A673 (cell line): Measurements from ENCODE around the gene ZFAND2A.

Source experiments
- EZH2 ChIP-seq: fragments of 200-600 bp; sonication (generic); IDR thresholded peaks from 2 replicates; pipeline ENCODE4 v1.6.1; 2017; ENCODE audit warnings: borderline replicate concordance, low read depth, mild to moderate bottlenecking, mixed read lengths, antibody characterized with exemption, low read length; ENCODE audit not compliant: poor library complexity, severe bottlenecking
- TF ChIP-seq, protein P1 (sequence below): fragments of 300-800, 200-600 bp; sonication (generic); conservative IDR thresholded peaks from 2 replicates; pipeline ENCODE4 v1.5.1; 2017; ENCODE audit warnings: low read depth, mild to moderate bottlenecking, antibody characterized with exemption, low read length, moderate library complexity, mixed read lengths

DNA sequence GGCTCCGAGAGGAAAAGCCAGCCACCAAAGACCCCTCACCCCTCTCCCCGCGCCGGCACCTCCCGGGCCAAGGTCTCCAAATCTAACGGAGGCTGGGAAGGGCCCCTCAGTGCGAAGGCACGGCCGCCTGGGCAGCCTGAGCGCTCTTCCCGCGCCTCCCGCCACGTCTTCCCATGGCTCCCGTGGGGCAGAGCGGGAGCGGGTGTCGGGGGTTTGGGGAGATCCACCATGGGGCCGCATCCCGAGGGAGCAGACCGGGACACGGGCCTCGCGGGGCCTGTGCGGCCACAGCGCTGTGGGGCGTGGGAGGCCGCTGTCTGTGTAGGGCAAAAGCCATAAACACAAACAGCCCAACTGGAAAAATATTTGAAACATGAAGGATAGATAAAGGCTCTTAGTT is 49.6 kb downstream of the ZFAND2A start:
- TF ChIP-seq, protein P1, sequence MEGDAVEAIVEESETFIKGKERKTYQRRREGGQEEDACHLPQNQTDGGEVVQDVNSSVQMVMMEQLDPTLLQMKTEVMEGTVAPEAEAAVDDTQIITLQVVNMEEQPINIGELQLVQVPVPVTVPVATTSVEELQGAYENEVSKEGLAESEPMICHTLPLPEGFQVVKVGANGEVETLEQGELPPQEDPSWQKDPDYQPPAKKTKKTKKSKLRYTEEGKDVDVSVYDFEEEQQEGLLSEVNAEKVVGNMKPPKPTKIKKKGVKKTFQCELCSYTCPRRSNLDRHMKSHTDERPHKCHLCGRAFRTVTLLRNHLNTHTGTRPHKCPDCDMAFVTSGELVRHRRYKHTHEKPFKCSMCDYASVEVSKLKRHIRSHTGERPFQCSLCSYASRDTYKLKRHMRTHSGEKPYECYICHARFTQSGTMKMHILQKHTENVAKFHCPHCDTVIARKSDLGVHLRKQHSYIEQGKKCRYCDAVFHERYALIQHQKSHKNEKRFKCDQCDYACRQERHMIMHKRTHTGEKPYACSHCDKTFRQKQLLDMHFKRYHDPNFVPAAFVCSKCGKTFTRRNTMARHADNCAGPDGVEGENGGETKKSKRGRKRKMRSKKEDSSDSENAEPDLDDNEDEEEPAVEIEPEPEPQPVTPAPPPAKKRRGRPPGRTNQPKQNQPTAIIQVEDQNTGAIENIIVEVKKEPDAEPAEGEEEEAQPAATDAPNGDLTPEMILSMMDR, result no peak
- TF ChIP-seq EZH2, result no peak
